Activated CD4-positive, alpha-beta memory T cell treated with anti-CD3 and anti-CD28 coated beads, Interleukin-2, amount 10 ng/mL, durations not matched to agents 7 days and 5 days (primary cell): Measurements from ENCODE around the gene CDK10. TPM values are rescaled to one million over a fixed set of nuclear protein-coding genes. Genes with fewer than 3 reads are reported as not detected.

ENCODE experiments used
- CTCF ChIA-PET: fragments of 350-600 bp; sonication (Branson Sonifier 250); formaldehyde crosslinking; loops from one replicate; lab custom pipeline; 2021; ENCODE audit warnings: antibody characterized with exemption, inconsistent platforms; lab: Charles Lee
- POLR2A ChIA-PET: fragments of 350-600 bp; sonication (Branson Sonifier 250); formaldehyde crosslinking; loops from one replicate; lab custom pipeline; 2021; ENCODE audit warnings: antibody characterized with exemption; lab: Charles Lee
- DNase-seq: peaks from one replicate; pipeline ENCODE4 v3.0.0-alpha.2; 2020
- H3K27ac Mint-ChIP-seq: one replicate; pipeline ENCODE4 v1.8.0; 2021; ENCODE audit warnings: mild to moderate bottlenecking, mixed read lengths
- H3K27me3 Mint-ChIP-seq: one replicate; pipeline ENCODE4 v1.8.0; 2021; ENCODE audit warnings: mixed read lengths
- H3K36me3 Mint-ChIP-seq: one replicate; pipeline ENCODE4 v1.8.0; 2021; ENCODE audit warnings: low read depth, mixed read lengths
- H3K4me1 Mint-ChIP-seq: one replicate; pipeline ENCODE4 v1.8.0; 2021; ENCODE audit warnings: mixed read lengths
- H3K4me3 Mint-ChIP-seq: one replicate; pipeline ENCODE4 v1.8.0; 2021; ENCODE audit warnings: mild to moderate bottlenecking, mixed read lengths
- H3K9me3 Mint-ChIP-seq: one replicate; pipeline ENCODE4 v1.8.0; 2021; ENCODE audit warnings: mixed read lengths
- total RNA-seq, 2 experiments: library from RNA; stranded (reverse); gene quantifications; one replicate each; pipeline ENCODE4 v1.2.3, GENCODE V29; 2021

The CDK10 gene
- total RNA-seq, 2 experiments from 2014 or later = 73.2 to 74.0 TPM

DNA sequence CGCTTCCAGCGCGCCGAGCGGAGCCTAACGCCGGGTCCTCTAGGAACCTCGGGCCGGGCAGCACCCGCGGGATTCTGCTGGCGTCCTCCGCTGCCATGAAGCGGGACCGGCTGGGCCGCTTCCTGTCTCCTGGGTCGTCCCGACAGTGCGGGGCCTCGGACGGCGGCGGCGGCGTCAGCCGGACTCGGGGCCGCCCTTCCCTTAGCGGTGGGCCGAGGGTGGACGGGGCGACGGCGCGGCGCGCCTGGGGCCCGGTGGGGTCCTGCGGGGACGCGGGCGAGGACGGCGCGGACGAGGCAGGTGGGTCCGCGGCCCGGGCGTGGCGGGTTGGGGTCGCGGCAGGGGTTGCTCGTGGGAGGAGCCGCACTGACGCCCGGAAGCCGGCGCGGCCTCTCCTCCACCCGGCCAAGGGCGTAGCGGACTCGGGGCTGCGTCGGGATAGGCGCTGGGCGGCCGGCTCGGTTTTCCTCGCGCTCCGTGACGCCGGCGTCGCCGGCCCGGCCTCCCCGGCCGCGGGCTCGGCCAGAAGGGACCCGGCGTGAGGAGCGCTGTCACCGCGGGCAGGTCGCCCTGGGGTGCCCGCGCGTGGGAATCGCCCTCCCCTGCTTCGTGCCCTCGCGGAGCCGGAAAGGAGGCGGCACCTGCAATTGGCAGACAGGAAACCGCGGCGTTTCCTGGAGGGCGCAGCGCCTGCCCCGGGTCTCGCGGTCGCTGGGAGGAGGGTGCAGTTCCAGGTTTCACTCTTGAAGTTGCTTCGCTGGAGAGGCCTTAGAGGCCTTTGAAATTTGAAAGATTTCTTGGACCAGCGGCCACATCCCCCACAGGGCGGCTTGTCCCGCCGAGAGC lies 35.3 kb downstream of the CDK10 start:
- Mint-ChIP-seq H3K27ac (peak overlapping the region; percentile 100), H3K9me3 (no peaks in the 10 kb centered on the region), H3K4me3 (peak overlapping the region; percentile 96), H3K27me3 (no peaks in the 10 kb centered on the region), H3K4me1 (peaks cover 41% of the 10 kb centered on the region), H3K36me3 (peaks cover 26% of the 10 kb centered on the region)
- peak; percentile 92 for DNase-seq
- ChIA-PET POLR2A (interaction anchor here (1.0 to 5.8 kb wide), 9 partner anchors 8 to 152 kb away, joined by 3 to 89 read pairs (median 20); partner anchors contain the start of genes CDK10 and TCF25), CTCF (interaction anchor here (1.0 to 4.8 kb wide), 3 partner anchors 16 to 21 kb away, joined by 3 to 22 read pairs (median 21); partner anchors contain the start of gene SPATA2L)

DNA sequence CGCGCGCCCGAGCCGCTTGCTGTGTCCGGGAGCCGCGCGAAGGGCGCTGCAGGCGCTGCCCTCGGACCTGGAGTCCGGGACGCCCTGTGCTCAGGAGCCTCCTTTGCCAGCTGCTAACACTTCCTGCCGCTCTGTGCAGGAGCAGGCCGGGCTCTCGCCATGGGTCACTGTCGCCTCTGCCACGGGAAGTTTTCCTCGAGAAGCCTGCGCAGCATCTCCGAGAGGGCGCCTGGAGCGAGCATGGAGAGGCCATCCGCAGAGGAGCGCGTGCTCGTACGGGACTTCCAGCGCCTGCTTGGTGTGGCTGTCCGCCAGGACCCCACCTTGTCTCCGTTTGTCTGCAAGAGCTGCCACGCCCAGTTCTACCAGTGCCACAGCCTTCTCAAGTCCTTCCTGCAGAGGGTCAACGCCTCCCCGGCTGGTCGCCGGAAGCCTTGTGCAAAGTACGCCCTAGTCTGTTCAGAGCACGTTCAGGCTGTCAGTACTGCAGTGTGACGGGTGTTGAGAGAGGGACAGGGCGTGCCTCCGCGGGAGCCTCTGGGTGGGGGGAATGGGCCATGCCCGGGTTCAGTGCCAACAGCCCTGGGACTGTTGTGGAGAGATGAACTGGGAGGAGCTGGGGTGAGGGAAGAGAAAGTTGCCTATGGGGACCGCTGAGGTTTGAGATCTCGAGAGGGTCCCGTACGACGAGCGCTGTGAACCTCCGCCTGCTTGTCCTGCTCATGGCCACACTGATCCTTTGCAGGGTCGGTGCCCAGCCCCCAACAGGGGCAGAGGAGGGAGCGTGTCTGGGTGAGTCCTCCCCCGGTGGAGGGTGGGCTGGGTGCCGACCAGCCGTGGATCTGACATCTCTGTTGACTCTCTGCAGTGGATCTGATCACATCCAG lies 36.1 kb downstream of the CDK10 start:
- CTCF ChIA-PET = interaction anchor here (1.0 to 4.8 kb wide), 6 partner anchors 15 to 68 kb away, joined by 3 to 22 read pairs (median 6); partner anchors contain the start of gene SPATA2L
- peaks cover 34% of the 10 kb centered on the region for H3K36me3 Mint-ChIP-seq
- H3K27ac Mint-ChIP-seq = peak overlapping the region; percentile 100
- peaks cover 49% of the 10 kb centered on the region for H3K4me1 Mint-ChIP-seq
- peak; percentile 90 for DNase-seq
- H3K27me3 Mint-ChIP-seq = no peaks in the 10 kb centered on the region
- no peaks in the 10 kb centered on the region for H3K9me3 Mint-ChIP-seq
- POLR2A ChIA-PET = interaction anchor here (1.0 to 5.8 kb wide), 15 partner anchors 9 to 250 kb away, joined by 3 to 89 read pairs (median 10); partner anchors contain the start of genes CDK10, SPATA2L and TCF25
- H3K4me3 Mint-ChIP-seq = peak overlapping the region; percentile 96

GRCh38 chr16:89723279-89724250 lies 37.1 kb downstream of the CDK10 start:
- Mint-ChIP-seq H3K9me3 (no peaks in the 10 kb centered on the region), H3K36me3 (peaks cover 38% of the 10 kb centered on the region), H3K4me1 (peaks cover 46% of the 10 kb centered on the region), H3K27me3 (no peaks in the 10 kb centered on the region), H3K4me3 (peak overlapping the region; percentile 96), H3K27ac (peak overlapping the region; percentile 100)
- peak; percentile 95 for DNase-seq
- POLR2A ChIA-PET = interaction anchor here (1.0 to 5.8 kb wide), 18 partner anchors 10 to 249 kb away, joined by 3 to 89 read pairs (median 6); partner anchors contain the start of genes CDK10, SPATA2L and TCF25
- CTCF ChIA-PET = interaction anchor here (0.7 to 4.8 kb wide), 11 partner anchors 9 to 137 kb away, joined by 3 to 22 read pairs (median 4); partner anchors contain the start of genes CDK10 and SPATA2L

DNA sequence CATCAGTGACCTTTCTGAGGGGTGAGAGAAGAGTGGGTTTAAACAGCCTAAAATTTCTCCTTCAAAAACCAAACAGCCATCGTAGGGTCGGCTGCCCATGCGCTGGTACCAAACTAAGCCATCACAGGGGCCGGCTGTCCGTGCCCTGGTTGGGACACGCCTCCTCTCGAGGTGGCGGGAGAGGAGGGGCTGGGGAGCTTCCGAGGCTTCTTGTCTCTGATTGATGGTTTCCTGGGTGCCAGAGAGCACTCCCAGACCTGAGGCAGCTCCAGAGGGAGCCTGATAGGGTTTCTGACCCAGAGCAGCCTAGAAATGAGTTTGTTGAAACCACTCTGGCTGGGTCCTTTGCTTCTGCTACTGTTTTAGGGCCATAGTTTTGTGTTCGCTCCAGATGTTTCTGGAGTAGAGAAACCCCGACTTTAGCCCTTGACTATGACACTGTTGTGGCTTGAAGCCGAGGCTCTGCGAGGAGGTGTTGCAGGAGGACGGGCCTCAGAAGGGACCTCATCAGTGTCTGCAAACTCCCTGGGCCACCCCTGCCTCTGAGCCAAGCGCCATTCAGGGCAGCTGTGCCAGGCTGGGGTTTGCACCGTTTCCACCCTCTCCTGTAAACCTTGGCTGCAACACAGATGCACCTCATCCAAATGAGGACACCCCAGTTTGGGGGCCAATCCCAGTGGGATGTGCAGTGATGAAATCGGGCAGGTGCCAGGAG lies 41.1 kb downstream of the CDK10 start:
- H3K4me1 Mint-ChIP-seq = peaks cover 43% of the 10 kb centered on the region

GRCh38 chr16:89729293-89729692 lies 42.8 kb downstream of the CDK10 start:
- H3K36me3 Mint-ChIP-seq = peaks cover 63% of the 10 kb centered on the region
- H3K27me3 Mint-ChIP-seq = no peaks in the 10 kb centered on the region
- H3K9me3 Mint-ChIP-seq = no peaks in the 10 kb centered on the region
- DNase-seq = no peak
- H3K4me1 Mint-ChIP-seq = peaks cover 36% of the 10 kb centered on the region
- POLR2A ChIA-PET = no interaction called here
- H3K27ac Mint-ChIP-seq = no peak overlapping the region
- CTCF ChIA-PET = no interaction called here
- no peak overlapping the region for H3K4me3 Mint-ChIP-seq

More for the DNA sequence above, 41.1 kb downstream of the CDK10 start:
- ChIA-PET CTCF (interaction anchor here (1.8 kb wide), 1 partner anchor 22 kb away, joined by 6 read pairs; no protein-coding TSS in a partner anchor), POLR2A (interaction anchor here (0.5 to 5.8 kb wide), 2 partner anchors 12 to 53 kb away, joined by 4 to 89 read pairs; no protein-coding TSS in a partner anchor)
- no peak overlapping the region for H3K4me3 Mint-ChIP-seq
- DNase-seq = no peak
- H3K36me3 Mint-ChIP-seq = peaks cover 63% of the 10 kb centered on the region
- no peak overlapping the region for H3K27ac Mint-ChIP-seq
- H3K27me3 Mint-ChIP-seq = no peaks in the 10 kb centered on the region
- no peaks in the 10 kb centered on the region for H3K9me3 Mint-ChIP-seq

DNA sequence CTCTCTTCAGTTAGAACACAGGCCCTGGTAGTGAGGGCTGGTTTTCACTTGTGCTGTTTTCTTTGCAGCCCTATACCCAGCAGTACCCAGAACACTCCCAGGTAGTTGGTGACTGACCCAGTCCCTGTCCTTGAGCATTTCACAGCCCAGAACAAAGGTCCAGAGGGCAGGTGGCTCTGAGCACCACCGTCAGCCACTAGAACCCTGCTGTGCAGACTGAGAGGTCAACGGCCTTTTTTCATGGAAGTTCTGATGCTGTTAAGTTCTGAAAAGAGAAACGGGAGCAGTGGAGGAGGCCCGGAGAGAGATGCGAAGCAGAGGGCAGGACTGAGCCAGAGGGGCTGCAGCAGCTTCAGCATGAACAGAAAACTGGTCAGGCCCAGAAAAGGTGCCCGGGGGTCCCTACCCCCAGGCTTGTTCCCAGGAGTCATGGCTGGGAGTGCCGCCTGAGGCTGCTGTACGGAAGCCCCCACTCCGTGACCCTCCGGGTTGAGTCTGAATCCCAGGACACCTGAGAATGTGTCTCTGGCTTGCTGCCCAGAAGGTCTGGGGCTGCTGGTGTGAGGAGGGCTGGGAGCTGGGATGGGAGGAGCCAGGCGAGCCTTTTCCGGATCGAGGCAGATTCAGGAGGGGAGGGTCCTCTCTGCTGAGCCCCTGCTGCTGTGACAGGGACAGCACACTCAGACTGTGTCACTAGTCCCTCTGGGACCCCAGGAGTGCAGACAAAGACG lies 43.5 kb downstream of the CDK10 start:
- no peaks in the 10 kb centered on the region for H3K9me3 Mint-ChIP-seq
- H3K4me3 Mint-ChIP-seq = no peak overlapping the region
- no peak overlapping the region for H3K27ac Mint-ChIP-seq
- H3K36me3 Mint-ChIP-seq = peaks cover 65% of the 10 kb centered on the region
- POLR2A ChIA-PET = no interaction called here
- CTCF ChIA-PET = no interaction called here
- no peak for DNase-seq
- no peaks in the 10 kb centered on the region for H3K27me3 Mint-ChIP-seq
- H3K4me1 Mint-ChIP-seq = peaks cover 33% of the 10 kb centered on the region

DNA sequence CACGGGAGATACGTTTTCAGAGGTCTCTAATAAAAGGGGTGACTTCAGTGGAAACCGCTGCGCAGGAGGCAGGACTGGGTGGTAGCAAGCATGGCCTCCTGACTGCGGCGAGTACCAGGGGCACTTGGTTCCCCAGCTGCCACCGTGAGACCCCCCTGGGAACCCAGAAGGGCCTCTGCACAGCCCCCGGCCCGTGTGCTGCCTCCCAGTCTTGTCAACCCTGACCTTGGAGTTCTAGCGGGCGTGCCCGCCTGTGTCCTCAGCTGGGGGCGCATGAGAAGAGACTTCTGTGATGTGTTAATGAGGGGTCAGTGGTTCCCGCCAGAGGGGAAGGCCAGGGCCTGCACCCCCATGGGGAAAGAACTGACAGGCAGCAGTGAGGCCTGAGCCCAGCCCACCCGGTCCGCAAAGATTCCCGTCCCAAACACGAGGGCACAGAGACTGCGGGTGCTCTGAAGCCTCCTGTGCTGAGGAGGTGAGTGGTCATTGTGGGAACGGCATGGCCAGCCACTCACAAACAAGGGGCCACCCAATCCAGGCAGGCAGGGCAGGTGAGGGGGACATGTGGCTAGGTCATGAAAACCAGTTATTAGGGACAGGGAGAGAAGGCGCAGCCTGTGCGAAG lies 44.2 kb downstream of the CDK10 start:
- no peak for DNase-seq
- no peaks in the 10 kb centered on the region for H3K9me3 Mint-ChIP-seq
- H3K4me3 Mint-ChIP-seq = no peak overlapping the region
- H3K36me3 Mint-ChIP-seq = peaks cover 72% of the 10 kb centered on the region
- ChIA-PET CTCF (no interaction called here), POLR2A (no interaction called here)
- H3K4me1 Mint-ChIP-seq = peaks cover 38% of the 10 kb centered on the region
- no peaks in the 10 kb centered on the region for H3K27me3 Mint-ChIP-seq
- no peak overlapping the region for H3K27ac Mint-ChIP-seq

DNA sequence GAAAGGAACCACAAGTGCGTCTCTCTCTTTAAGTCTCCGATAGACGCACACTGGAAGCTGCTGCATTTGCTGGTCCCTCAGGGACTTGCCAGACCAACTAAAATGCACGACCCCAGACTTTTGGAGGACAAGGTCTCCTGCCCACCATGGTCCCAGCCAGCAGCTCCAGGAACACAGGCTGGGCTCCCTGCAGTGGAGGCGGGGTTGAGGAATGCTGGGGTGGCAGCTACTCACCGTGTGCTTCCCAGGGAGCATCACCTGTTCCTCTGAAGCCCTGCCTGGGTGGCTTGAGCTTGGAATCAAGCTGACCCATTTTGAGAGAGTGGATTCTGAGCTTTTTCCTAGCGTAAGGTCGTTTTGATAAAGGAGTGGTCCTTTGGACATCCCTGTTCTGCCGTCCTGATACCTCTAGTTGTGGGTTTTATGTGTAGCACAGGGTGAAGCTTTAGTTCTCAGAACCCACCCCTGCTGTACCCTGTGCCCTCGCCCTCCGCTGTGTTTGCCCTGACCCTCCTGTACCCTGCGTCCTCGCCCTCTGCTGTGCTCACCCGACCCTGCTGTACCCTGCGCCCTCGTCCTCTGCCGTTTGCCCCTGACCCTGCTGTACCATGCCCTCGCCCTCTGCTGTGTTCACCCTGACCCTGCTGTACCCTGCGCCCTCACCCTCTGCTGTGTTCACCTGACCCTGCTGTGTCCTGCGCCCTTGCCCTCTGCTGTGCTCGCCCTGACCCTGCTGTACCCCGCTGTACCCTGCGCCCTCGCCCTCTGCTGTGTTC lies 45.8 kb downstream of the CDK10 start:
- peaks cover 76% of the 10 kb centered on the region for H3K36me3 Mint-ChIP-seq
- H3K9me3 Mint-ChIP-seq = no peaks in the 10 kb centered on the region
- POLR2A ChIA-PET = interaction anchor here (0.6 to 3.8 kb wide), 3 partner anchors 9 to 11 kb away, joined by 4 to 34 read pairs (median 5); no protein-coding TSS in a partner anchor
- H3K27ac Mint-ChIP-seq = no peak overlapping the region
- no peaks in the 10 kb centered on the region for H3K27me3 Mint-ChIP-seq
- peaks cover 39% of the 10 kb centered on the region for H3K4me1 Mint-ChIP-seq
- DNase-seq = no peak
- H3K4me3 Mint-ChIP-seq = no peak overlapping the region
- CTCF ChIA-PET = no interaction called here

GRCh38 chr16:89732918-89733242 lies 46.4 kb downstream of the CDK10 start:
- Mint-ChIP-seq H3K4me1 (peaks cover 39% of the 10 kb centered on the region), H3K9me3 (no peaks in the 10 kb centered on the region), H3K27me3 (no peaks in the 10 kb centered on the region), H3K27ac (no peak overlapping the region), H3K36me3 (peaks cover 77% of the 10 kb centered on the region), H3K4me3 (no peak overlapping the region)
- POLR2A ChIA-PET = interaction anchor here (1.7 to 3.8 kb wide), 3 partner anchors 9 to 26 kb away, joined by 5 to 34 read pairs (median 6); no protein-coding TSS in a partner anchor
- CTCF ChIA-PET = no interaction called here
- no peak for DNase-seq

DNA sequence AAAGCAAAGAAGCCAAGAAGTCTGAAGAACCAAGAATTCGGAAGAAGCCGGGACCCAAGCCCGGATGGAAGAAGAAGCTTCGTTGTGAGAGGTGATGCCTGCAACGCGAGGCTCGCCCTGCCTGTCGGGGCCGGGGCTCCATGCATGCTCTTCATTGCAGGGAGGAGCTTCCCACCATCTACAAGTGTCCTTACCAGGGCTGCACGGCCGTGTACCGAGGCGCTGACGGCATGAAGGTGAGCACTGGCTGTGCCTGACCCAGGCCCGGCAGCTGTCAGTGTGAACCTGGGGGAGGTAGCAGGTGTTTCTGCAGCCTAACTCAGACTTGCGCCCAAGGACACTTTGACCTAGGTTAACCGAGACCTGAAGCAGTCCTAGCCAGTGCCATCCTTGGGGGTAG lies 46.8 kb downstream of the CDK10 start:
- ChIA-PET CTCF (no interaction called here), POLR2A (interaction anchor here (1.0 to 3.8 kb wide), 3 partner anchors 10 to 33 kb away, joined by 3 to 34 read pairs (median 6); no protein-coding TSS in a partner anchor)
- Mint-ChIP-seq H3K36me3 (peaks cover 80% of the 10 kb centered on the region), H3K4me3 (no peak overlapping the region), H3K9me3 (no peaks in the 10 kb centered on the region), H3K27ac (no peak overlapping the region), H3K27me3 (no peaks in the 10 kb centered on the region), H3K4me1 (peaks cover 40% of the 10 kb centered on the region)
- DNase-seq = no peak
